HepG2 (cell line): ENCODE results near the gene UNC79.

Experiments
- EEA1 ChIP-seq: sonication (generic); formaldehyde crosslinking; IDR thresholded peaks from 2 replicates; pipeline ENCODE4 v1.5.1; 2020; ENCODE audit warnings: mild to moderate bottlenecking, missing genetic modification reagents, borderline replicate concordance
- EP300 ChIP-seq, 3 experiments: sonication (generic) in 1 of 3; formaldehyde crosslinking in 1 of 3; IDR thresholded peaks; 2 replicates each; pipeline versions ENCODE4 v1.5.1 to v1.6.1; 2011 to 2020; ENCODE audit warnings: low read depth in 2 of 3, low read length in 2 of 3, borderline replicate concordance in 1 of 3, improper control_type of control experiment in 1 of 3, mild to moderate bottlenecking in 1 of 3, missing genetic modification reagents in 1 of 3, moderate library complexity in 1 of 3
- GABPB1 ChIP-seq: IDR thresholded peaks from 2 replicates; pipeline ENCODE4 v1.6.1; 2016; ENCODE audit warnings: mild to moderate bottlenecking, missing genetic modification reagents, moderate library complexity, missing compliant biosample characterization
- SUZ12 ChIP-seq: fragments of 150-350 bp; IDR thresholded peaks from 2 replicates; pipeline ENCODE4 v1.6.1; 2014; ENCODE audit warnings: low read depth, low read length
- ZBTB21 ChIP-seq: sonication (generic); formaldehyde crosslinking; IDR thresholded peaks from 2 replicates; pipeline ENCODE4 v1.4.0; 2020; ENCODE audit warnings: missing genetic modification reagents
- ZZZ3 ChIP-seq: sonication (generic); formaldehyde crosslinking; IDR thresholded peaks from 2 replicates; pipeline ENCODE4 v1.4.0; 2020; ENCODE audit warnings: missing genetic modification reagents, mild to moderate bottlenecking, borderline replicate concordance
- TF ChIP-seq, protein P1 (sequence below), 2 experiments: IDR thresholded peaks; 2 replicates each; pipeline ENCODE4 v1.6.1; 2011 to 2012; ENCODE audit warnings: low read length in 2 of 2, borderline replicate concordance in 1 of 2, low read depth in 1 of 2, mild to moderate bottlenecking in 1 of 2, moderate library complexity in 1 of 2

DNA sequence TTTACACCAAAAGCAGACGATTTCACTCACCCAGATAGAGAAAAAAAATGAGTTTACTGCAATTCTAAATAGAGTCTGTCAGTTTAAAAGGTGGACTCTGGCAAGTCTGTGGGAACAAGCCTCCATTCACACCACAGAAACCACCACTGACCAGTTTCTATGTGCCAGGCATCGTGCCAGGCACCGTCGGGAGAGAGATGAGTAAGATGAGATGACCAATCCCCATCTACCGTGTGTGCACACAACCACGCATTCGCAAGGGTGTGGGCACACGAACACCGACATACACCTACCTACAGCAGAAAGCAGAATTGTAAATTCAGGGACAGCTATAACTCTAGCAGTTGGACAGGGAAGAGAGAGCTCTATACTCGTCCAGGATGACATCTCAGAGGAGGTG lies 299.3 kb downstream of the UNC79 start:
- no peak for TF ChIP-seq ZZZ3
- TF ChIP-seq EP300 (IDR thresholded peaks at IDR 0.05; ENCODE audit: low read depth in 2 of 2, low read length in 2 of 2) = no peak
- no peak for TF ChIP-seq EP300 (CRISPR knock-in tag; IDR thresholded peaks at IDR 0.05; ENCODE audit: borderline replicate concordance)
- TF ChIP-seq SUZ12 = no peak
- TF ChIP-seq, protein P1, sequence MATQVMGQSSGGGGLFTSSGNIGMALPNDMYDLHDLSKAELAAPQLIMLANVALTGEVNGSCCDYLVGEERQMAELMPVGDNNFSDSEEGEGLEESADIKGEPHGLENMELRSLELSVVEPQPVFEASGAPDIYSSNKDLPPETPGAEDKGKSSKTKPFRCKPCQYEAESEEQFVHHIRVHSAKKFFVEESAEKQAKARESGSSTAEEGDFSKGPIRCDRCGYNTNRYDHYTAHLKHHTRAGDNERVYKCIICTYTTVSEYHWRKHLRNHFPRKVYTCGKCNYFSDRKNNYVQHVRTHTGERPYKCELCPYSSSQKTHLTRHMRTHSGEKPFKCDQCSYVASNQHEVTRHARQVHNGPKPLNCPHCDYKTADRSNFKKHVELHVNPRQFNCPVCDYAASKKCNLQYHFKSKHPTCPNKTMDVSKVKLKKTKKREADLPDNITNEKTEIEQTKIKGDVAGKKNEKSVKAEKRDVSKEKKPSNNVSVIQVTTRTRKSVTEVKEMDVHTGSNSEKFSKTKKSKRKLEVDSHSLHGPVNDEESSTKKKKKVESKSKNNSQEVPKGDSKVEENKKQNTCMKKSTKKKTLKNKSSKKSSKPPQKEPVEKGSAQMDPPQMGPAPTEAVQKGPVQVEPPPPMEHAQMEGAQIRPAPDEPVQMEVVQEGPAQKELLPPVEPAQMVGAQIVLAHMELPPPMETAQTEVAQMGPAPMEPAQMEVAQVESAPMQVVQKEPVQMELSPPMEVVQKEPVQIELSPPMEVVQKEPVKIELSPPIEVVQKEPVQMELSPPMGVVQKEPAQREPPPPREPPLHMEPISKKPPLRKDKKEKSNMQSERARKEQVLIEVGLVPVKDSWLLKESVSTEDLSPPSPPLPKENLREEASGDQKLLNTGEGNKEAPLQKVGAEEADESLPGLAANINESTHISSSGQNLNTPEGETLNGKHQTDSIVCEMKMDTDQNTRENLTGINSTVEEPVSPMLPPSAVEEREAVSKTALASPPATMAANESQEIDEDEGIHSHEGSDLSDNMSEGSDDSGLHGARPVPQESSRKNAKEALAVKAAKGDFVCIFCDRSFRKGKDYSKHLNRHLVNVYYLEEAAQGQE (IDR thresholded peaks at IDR 0.05; ENCODE audit: borderline replicate concordance in 1 of 2, low read depth in 1 of 2, low read length in 2 of 2) = no peak
- TF ChIP-seq EEA1 = no peak
- TF ChIP-seq ZBTB21 (CRISPR knock-in tag) = no peak
- TF ChIP-seq GABPB1 (CRISPR knock-in tag) = no peak
